ENCODE results near the gene NCF4.

DNA sequence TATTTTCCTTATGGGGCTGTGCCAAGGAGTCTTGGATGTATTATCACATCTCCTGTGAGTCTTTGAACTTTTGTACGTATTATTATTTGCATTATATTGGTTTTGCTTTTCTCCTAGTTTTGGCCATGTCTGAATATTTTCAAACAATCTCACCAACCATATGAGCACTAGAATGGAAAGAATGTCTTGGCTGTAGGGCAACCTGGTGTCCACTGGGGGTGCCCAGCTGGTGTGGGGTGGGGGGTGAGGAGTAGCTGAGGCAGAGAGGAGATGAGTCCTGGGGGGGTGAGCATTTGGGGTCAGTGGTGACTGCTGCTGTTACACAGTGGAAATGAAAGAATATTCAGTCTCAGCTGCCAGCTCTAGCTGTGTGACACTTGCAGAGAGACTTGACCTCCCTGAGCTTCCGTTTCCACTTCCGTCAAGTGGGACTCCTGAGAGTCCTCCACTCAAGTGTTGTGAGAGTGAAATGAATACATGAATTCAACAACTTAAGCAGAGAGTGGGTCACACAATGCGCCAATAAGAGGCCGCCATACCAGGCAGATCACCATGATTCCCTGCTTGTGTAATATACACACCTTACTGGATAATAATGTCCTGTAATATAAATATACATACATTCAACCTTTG is 31.3 kb upstream of the NCF4 start:
- TF ChIP-seq, protein P1, sequence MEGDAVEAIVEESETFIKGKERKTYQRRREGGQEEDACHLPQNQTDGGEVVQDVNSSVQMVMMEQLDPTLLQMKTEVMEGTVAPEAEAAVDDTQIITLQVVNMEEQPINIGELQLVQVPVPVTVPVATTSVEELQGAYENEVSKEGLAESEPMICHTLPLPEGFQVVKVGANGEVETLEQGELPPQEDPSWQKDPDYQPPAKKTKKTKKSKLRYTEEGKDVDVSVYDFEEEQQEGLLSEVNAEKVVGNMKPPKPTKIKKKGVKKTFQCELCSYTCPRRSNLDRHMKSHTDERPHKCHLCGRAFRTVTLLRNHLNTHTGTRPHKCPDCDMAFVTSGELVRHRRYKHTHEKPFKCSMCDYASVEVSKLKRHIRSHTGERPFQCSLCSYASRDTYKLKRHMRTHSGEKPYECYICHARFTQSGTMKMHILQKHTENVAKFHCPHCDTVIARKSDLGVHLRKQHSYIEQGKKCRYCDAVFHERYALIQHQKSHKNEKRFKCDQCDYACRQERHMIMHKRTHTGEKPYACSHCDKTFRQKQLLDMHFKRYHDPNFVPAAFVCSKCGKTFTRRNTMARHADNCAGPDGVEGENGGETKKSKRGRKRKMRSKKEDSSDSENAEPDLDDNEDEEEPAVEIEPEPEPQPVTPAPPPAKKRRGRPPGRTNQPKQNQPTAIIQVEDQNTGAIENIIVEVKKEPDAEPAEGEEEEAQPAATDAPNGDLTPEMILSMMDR (conservative IDR thresholded peaks at IDR 0.05 in 1 of 2, IDR thresholded peaks at IDR 0.05 in 1 of 2; ENCODE audit: extremely low read depth in 1 of 2, insufficient read depth in 1 of 2, low read depth in 1 of 2, low read length in 2 of 2) = peak in 1 of 2 donors; percentile 2
- no peak for TF ChIP-seq EZH2 (IDR thresholded peaks at IDR 0.05; ENCODE audit: borderline replicate concordance, low read length)

Measured in mammary epithelial cell (primary cell).